OCI-LY1 (cell line): ENCODE measurements around the gene SOX9.

ENCODE experiments used
- CTCF ChIP-seq: fragments of 200-600 bp; sonication (generic), shearing (Covaris generic); IDR thresholded peaks from 2 replicates; pipeline ENCODE4 v1.5.1; 2017; ENCODE audit warnings: mild to moderate bottlenecking, antibody characterized with exemption, low read length, moderate library complexity, mixed read lengths
- EZH2 ChIP-seq: fragments of 200-600 bp; sonication (generic), shearing (Covaris generic); IDR thresholded peaks from 2 replicates; pipeline ENCODE4 v1.8.0; 2017; ENCODE audit warnings: borderline replicate concordance, mixed run types, mild to moderate bottlenecking, antibody characterized with exemption, low read length, moderate library complexity, mixed read lengths

DNA sequence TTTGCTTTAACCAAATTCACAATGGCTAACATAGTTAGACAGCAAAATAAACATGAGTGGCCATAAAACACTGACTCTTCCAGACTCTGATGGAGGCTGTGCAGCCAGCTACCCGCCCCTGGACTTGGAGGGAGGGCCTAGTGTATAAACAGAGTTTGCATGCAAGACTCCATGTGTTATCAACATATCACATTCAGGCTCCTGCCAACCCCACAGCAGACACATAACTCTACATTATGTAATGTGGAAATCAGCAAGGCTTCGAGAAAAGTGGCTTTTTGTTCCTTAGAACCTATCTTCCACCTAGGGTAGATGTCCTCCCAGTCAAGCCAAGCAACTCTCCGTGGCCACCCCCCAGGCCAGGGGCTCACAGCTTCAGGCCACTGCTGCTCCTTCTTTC, 19.3 kb upstream of the SOX9 start:
- TF ChIP-seq CTCF: no peak
- no peak for TF ChIP-seq EZH2
